ENCODE measurements around the gene ZFYVE21.
"Not testable (repeated sequence)": the region's sequence is repeated elsewhere in the genome, so short reads cannot be mapped to it uniquely, and the experiment has no call there.

The ZFYVE21 gene

DNA sequence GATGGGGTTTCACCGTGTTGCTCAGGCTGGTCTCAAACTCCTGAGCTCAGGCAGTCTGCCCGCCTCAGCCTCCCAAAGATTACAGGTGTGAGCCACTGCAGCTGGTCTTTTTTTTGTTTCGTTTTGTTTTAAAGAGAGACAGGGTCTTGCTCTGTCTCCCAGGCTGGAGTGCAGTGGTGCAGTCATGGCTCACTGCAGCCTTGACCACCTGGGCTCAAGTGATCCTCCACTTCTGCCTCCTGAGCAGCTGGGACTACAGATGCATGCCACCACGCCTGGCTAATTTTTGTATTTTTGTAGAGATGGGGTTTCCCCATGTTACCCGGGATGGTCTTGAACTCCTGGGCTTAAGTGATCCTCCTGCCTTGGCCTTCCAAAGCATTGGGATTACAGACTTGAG, 24.0 kb upstream of the ZFYVE21 start:
- 90% methylated on average over 4 of the region's 5 CpGs for WGBS (ENCODE audit: insufficient coverage)
- Histone ChIP-seq H3K36me3 (ENCODE audit: control insufficient read depth in 4 of 4, insufficient read depth in 4 of 4, low read length in 3 of 4) (peaks cover 16 to 68% (median 41%) of the 10 kb centered on the region in 4 experiments), H3K4me1 (ENCODE audit: control extremely low read depth in 1 of 4, control insufficient read depth in 4 of 4, insufficient read depth in 4 of 4, low read length in 3 of 4) (peaks cover 0 to 14% (median 6%) of the 10 kb centered on the region in 4 experiments)
- POLR2A ChIA-PET; DNase-seq; H3K27ac ChIP-seq (ENCODE audit: insufficient read depth in 1 of 2, low read depth in 1 of 2, low read length in 2 of 2, poor library complexity in 1 of 2, severe bottlenecking in 2 of 2); H3K9me3 ChIP-seq (ENCODE audit: control extremely low read depth in 1 of 5, control insufficient read depth in 4 of 5, insufficient read depth in 2 of 5, low read depth in 1 of 5, low read length in 4 of 5); H3K27me3 ChIP-seq (replicated peaks in 2 of 5; ENCODE audit: control insufficient read depth in 4 of 5, insufficient read depth in 5 of 5, low read length in 4 of 5); H3K4me3 ChIP-seq (ENCODE audit: control insufficient read depth in 1 of 7, extremely low read depth in 1 of 7, insufficient read depth in 4 of 7, low read depth in 2 of 7, low read length in 6 of 7): not testable (repeated sequence)
- CTCF ChIA-PET = interaction anchor here (2.0 kb wide), 1 partner anchor 12 kb away, joined by 11 read pairs; no protein-coding TSS in a partner anchor

DNA sequence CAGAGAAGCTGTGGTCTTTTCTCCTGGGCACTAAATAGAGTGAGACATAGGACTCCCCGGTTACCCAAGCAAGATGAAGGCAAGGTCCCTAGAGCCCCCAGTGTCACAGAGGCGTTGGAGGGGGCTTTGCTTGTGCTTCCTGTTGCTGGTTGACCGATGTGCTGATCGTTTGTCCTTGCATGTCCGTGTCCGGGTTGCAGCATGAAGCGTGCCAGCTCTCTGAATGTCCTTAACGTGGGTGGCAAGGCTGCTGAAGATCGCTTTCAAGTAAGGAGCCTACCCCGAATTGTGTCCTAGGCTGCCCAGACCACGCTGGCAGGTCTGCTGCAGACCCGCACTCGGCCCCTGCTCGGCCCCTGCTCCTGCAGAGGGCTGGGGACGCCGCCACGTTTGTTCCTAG, 23.5 kb upstream of the ZFYVE21 start:
- ChIA-PET POLR2A (no interaction called here), CTCF (interaction anchor here (1.1 to 2.0 kb wide), 2 partner anchors 12 to 16 kb away, joined by 3 to 11 read pairs; no protein-coding TSS in a partner anchor)
- H3K4me3 ChIP-seq (ENCODE audit: control insufficient read depth in 1 of 7, extremely low read depth in 1 of 7, insufficient read depth in 4 of 7, low read depth in 2 of 7, low read length in 6 of 7) = no peak overlapping the region
- H3K27ac ChIP-seq (ENCODE audit: insufficient read depth in 1 of 2, low read depth in 1 of 2, low read length in 2 of 2, poor library complexity in 1 of 2, severe bottlenecking in 2 of 2) = no peak overlapping the region
- H3K27me3 ChIP-seq (replicated peaks in 2 of 5; ENCODE audit: control insufficient read depth in 4 of 5, insufficient read depth in 5 of 5, low read length in 4 of 5) = no peaks in the 10 kb centered on the region
- H3K9me3 ChIP-seq (ENCODE audit: control extremely low read depth in 1 of 5, control insufficient read depth in 4 of 5, insufficient read depth in 2 of 5, low read depth in 1 of 5, low read length in 4 of 5) = no peaks in the 10 kb centered on the region
- DNase-seq = no peak
- 97% methylated on average over 17 of the region's 17 CpGs for WGBS (ENCODE audit: insufficient coverage)
- H3K36me3 ChIP-seq (ENCODE audit: control insufficient read depth in 4 of 4, insufficient read depth in 4 of 4, low read length in 3 of 4) = peaks cover 15 to 68% (median 37%) of the 10 kb centered on the region in 4 experiments
- H3K4me1 ChIP-seq (ENCODE audit: control extremely low read depth in 1 of 4, control insufficient read depth in 4 of 4, insufficient read depth in 4 of 4, low read length in 3 of 4) = peaks cover 0 to 19% (median 8%) of the 10 kb centered on the region in 4 experiments

DNA sequence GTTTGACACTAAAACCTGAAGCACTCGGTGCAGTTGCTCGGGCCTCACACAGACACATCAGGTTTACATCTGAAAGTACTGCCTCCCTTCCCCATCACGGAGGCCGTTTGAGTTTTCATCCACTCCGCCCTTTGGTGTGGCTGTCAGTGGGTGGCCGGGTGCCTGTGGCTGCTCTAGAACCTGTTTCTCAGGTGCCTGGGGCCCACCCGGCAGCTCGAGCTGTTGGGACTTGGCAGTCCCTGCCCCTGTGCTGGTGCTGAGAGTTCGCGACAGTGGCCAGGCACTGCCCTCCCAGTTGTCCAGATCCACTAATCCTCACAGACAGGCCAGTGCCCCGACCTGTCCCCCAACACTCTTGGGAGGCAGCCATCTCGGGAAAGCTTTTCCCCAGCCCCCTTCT, 22.7 kb upstream of the ZFYVE21 start:
- Histone ChIP-seq H3K27me3 (replicated peaks in 2 of 5; ENCODE audit: control insufficient read depth in 4 of 5, insufficient read depth in 5 of 5, low read length in 4 of 5) (no peaks in the 10 kb centered on the region), H3K36me3 (ENCODE audit: control insufficient read depth in 4 of 4, insufficient read depth in 4 of 4, low read length in 3 of 4) (peaks cover 15 to 72% (median 35%) of the 10 kb centered on the region in 4 experiments), H3K4me3 (ENCODE audit: control insufficient read depth in 1 of 7, extremely low read depth in 1 of 7, insufficient read depth in 4 of 7, low read depth in 2 of 7, low read length in 6 of 7) (no peak overlapping the region), H3K4me1 (ENCODE audit: control extremely low read depth in 1 of 4, control insufficient read depth in 4 of 4, insufficient read depth in 4 of 4, low read length in 3 of 4) (peaks cover 0 to 26% (median 10%) of the 10 kb centered on the region in 4 experiments), H3K27ac (ENCODE audit: insufficient read depth in 1 of 2, low read depth in 1 of 2, low read length in 2 of 2, poor library complexity in 1 of 2, severe bottlenecking in 2 of 2) (no peak overlapping the region), H3K9me3 (ENCODE audit: control extremely low read depth in 1 of 5, control insufficient read depth in 4 of 5, insufficient read depth in 2 of 5, low read depth in 1 of 5, low read length in 4 of 5) (no peaks in the 10 kb centered on the region)
- WGBS (ENCODE audit: insufficient coverage) = 96% methylated on average over 12 of the region's 12 CpGs
- ChIA-PET CTCF (interaction anchor here (1.1 to 2.0 kb wide), 2 partner anchors 13 to 16 kb away, joined by 3 to 11 read pairs; no protein-coding TSS in a partner anchor), POLR2A (interaction anchor here (0.6 kb wide), 1 partner anchor 124 kb away, joined by 3 read pairs; no protein-coding TSS in a partner anchor)
- DNase-seq = no peak

DNA sequence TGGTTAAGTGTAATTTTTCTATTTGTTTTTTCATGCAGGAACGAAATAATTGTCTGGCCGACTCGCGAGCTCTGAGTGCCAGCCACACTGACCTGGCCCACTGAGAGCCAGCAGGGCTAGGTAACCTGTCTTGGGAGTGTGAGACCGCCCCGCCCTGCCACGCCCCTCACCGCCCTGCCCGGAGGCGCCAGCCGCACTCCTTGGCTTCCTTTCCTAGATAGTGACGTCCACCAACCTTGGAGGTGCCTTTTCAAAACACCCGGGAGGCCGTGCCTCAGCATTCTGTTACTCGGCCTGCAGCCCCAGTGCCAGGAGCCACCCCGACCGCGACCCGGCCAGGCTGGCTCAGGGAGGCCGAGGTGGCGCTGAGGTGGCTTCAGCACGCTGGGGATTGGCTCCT, 22.1 kb upstream of the ZFYVE21 start:
- Histone ChIP-seq H3K9me3 (ENCODE audit: control extremely low read depth in 1 of 5, control insufficient read depth in 4 of 5, insufficient read depth in 2 of 5, low read depth in 1 of 5, low read length in 4 of 5) (no peaks in the 10 kb centered on the region), H3K27ac (ENCODE audit: insufficient read depth in 1 of 2, low read depth in 1 of 2, low read length in 2 of 2, poor library complexity in 1 of 2, severe bottlenecking in 2 of 2) (no peak overlapping the region), H3K4me3 (ENCODE audit: control insufficient read depth in 1 of 7, extremely low read depth in 1 of 7, insufficient read depth in 4 of 7, low read depth in 2 of 7, low read length in 6 of 7) (no peak overlapping the region), H3K27me3 (replicated peaks in 2 of 5; ENCODE audit: control insufficient read depth in 4 of 5, insufficient read depth in 5 of 5, low read length in 4 of 5) (no peaks in the 10 kb centered on the region), H3K4me1 (ENCODE audit: control extremely low read depth in 1 of 4, control insufficient read depth in 4 of 4, insufficient read depth in 4 of 4, low read length in 3 of 4) (peaks cover 0 to 33% (median 13%) of the 10 kb centered on the region in 4 experiments), H3K36me3 (ENCODE audit: control insufficient read depth in 4 of 4, insufficient read depth in 4 of 4, low read length in 3 of 4) (peaks cover 11 to 73% (median 34%) of the 10 kb centered on the region in 4 experiments)
- POLR2A ChIA-PET = no interaction called here
- CTCF ChIA-PET = interaction anchor here (1.3 to 2.0 kb wide), 2 partner anchors 12 to 13 kb away, joined by 4 to 11 read pairs; no protein-coding TSS in a partner anchor
- over 99% methylated on average over 15 of the region's 22 CpGs for WGBS (ENCODE audit: insufficient coverage)
- no peak for DNase-seq

DNA sequence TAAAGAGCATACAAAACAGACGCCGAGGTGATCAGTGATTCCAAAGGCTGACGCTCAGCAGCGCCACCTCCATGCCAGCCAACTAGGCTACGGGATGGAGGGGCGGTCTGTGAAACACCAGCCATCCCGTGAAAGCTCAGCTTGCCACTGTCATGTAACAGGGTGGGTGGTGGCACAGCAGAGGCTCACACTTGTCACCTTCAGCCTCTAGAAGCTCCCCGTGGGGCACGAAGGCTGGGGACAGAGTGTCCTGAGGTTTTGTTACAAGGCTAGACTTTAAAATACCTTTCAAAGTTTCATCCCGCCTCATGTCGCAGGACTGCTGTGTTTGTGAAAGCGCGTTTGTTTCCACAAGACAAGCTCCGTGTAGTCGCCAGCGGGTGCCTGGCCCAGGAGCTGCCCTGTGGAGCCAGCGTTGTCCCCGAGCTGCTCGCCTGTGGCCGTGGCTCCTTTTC, 21.0 kb upstream of the ZFYVE21 start:
- 97% methylated on average over 20 of the region's 20 CpGs for WGBS (ENCODE audit: insufficient coverage)
- no peak for DNase-seq
- Histone ChIP-seq H3K4me1 (ENCODE audit: control extremely low read depth in 1 of 4, control insufficient read depth in 4 of 4, insufficient read depth in 4 of 4, low read length in 3 of 4) (peaks cover 0 to 40% (median 16%) of the 10 kb centered on the region in 4 experiments), H3K9me3 (ENCODE audit: control extremely low read depth in 1 of 5, control insufficient read depth in 4 of 5, insufficient read depth in 2 of 5, low read depth in 1 of 5, low read length in 4 of 5) (no peaks in the 10 kb centered on the region), H3K4me3 (ENCODE audit: control insufficient read depth in 1 of 7, extremely low read depth in 1 of 7, insufficient read depth in 4 of 7, low read depth in 2 of 7, low read length in 6 of 7) (no peak overlapping the region), H3K27me3 (replicated peaks in 2 of 5; ENCODE audit: control insufficient read depth in 4 of 5, insufficient read depth in 5 of 5, low read length in 4 of 5) (no peaks in the 10 kb centered on the region), H3K36me3 (ENCODE audit: control insufficient read depth in 4 of 4, insufficient read depth in 4 of 4, low read length in 3 of 4) (peaks cover 8 to 76% (median 32%) of the 10 kb centered on the region in 4 experiments), H3K27ac (ENCODE audit: insufficient read depth in 1 of 2, low read depth in 1 of 2, low read length in 2 of 2, poor library complexity in 1 of 2, severe bottlenecking in 2 of 2) (no peak overlapping the region)
- CTCF ChIA-PET = interaction anchor here (1.0 to 1.5 kb wide), 4 partner anchors 10 to 124 kb away, joined by 3 to 4 read pairs (median 3); no protein-coding TSS in a partner anchor
- POLR2A ChIA-PET = interaction anchor here (0.6 kb wide), 1 partner anchor 35 kb away, joined by 3 read pairs; no protein-coding TSS in a partner anchor

DNA sequence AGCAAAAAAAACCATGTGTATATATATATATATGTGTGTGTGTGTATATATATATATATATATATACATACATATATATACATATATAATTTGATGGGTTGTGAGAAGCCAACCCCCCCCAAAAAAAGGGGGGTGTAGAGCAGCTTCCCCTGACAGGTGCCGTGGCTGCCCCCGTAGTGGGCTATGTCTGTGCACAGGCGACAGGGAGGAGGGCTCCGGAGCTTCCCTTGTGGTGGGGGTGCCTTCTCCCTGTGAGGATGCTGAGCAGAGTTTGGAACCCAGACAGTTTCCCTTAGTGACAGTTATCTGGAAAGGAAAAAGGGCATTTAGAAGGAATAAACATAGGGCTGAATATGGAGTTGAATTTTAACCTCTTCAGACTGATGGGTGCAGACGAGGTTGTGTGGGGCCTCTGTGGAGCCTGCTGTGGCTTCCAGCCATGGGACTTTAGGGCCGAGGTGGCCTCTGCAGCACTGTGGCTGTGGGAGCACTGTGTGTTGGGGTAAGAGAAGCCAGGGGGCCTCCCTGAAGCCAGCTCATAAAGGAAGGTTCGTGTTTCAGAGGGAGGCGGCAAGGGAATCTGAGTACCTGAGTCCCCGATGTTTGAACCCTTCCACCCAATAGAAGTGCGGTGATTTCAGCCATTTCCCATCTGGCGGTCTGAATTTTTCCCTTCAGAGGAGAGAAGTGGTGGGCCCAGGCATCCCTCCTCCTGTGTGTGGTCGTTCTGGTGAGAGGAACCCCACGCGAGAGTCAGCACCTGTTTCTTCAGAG, 20.1 kb upstream of the ZFYVE21 start:
- Histone ChIP-seq H3K4me1 (ENCODE audit: control extremely low read depth in 1 of 4, control insufficient read depth in 4 of 4, insufficient read depth in 4 of 4, low read length in 3 of 4) (peaks cover 0 to 40% (median 16%) of the 10 kb centered on the region in 4 experiments), H3K9me3 (ENCODE audit: control extremely low read depth in 1 of 5, control insufficient read depth in 4 of 5, insufficient read depth in 2 of 5, low read depth in 1 of 5, low read length in 4 of 5) (no peaks in the 10 kb centered on the region), H3K27me3 (replicated peaks in 2 of 5; ENCODE audit: control insufficient read depth in 4 of 5, insufficient read depth in 5 of 5, low read length in 4 of 5) (no peaks in the 10 kb centered on the region), H3K36me3 (ENCODE audit: control insufficient read depth in 4 of 4, insufficient read depth in 4 of 4, low read length in 3 of 4) (peaks cover 7 to 79% (median 35%) of the 10 kb centered on the region in 4 experiments), H3K4me3 (ENCODE audit: control insufficient read depth in 1 of 7, extremely low read depth in 1 of 7, insufficient read depth in 4 of 7, low read depth in 2 of 7, low read length in 6 of 7) (no peak overlapping the region), H3K27ac (ENCODE audit: insufficient read depth in 1 of 2, low read depth in 1 of 2, low read length in 2 of 2, poor library complexity in 1 of 2, severe bottlenecking in 2 of 2) (no peak overlapping the region)
- 59% methylated on average over 12 of the region's 14 CpGs for WGBS (ENCODE audit: insufficient coverage)
- no peak for DNase-seq
- ChIA-PET POLR2A (interaction anchor here (0.6 kb wide), 1 partner anchor 36 kb away, joined by 3 read pairs; no protein-coding TSS in a partner anchor), CTCF (interaction anchor here (0.9 to 1.6 kb wide), 6 partner anchors 10 to 124 kb away, joined by 3 to 4 read pairs (median 3); no protein-coding TSS in a partner anchor)
